C4-2B (cell line): ENCODE results near the gene GLUD1.

ENCODE experiments used
- ZFX ChIP-seq: fragments of 450-650 bp; IDR thresholded peaks from 2 replicates; pipeline ENCODE4 v1.6.1; 2017
- TF ChIP-seq, protein P1 (sequence below): fragments of 450-650 bp; conservative IDR thresholded peaks from 2 replicates; pipeline ENCODE4 v1.5.1; 2017; ENCODE audit warnings: mild to moderate bottlenecking

DNA sequence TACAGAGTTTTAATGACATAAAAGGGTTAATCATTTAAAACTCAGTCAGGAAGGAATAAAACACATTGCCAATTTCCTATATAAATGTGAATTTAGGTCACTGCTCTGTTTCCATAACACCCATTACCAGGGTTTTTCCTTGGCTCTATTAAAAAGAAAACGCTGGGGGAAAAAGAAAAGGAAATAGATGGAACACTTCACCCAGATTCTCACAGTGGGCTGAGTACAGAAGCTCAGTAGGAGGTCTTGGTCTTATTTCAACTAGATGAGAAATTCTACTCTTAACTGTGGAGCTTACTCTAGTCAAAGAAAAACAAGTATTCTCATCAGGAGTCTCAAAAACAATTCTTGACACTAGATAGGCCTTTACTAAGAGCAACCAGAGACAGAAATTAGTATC lies 36.5 kb downstream of the GLUD1 start:
- TF ChIP-seq, protein P1, sequence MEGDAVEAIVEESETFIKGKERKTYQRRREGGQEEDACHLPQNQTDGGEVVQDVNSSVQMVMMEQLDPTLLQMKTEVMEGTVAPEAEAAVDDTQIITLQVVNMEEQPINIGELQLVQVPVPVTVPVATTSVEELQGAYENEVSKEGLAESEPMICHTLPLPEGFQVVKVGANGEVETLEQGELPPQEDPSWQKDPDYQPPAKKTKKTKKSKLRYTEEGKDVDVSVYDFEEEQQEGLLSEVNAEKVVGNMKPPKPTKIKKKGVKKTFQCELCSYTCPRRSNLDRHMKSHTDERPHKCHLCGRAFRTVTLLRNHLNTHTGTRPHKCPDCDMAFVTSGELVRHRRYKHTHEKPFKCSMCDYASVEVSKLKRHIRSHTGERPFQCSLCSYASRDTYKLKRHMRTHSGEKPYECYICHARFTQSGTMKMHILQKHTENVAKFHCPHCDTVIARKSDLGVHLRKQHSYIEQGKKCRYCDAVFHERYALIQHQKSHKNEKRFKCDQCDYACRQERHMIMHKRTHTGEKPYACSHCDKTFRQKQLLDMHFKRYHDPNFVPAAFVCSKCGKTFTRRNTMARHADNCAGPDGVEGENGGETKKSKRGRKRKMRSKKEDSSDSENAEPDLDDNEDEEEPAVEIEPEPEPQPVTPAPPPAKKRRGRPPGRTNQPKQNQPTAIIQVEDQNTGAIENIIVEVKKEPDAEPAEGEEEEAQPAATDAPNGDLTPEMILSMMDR = no peak
- TF ChIP-seq ZFX = no peak
